GM23338 (cell line): ENCODE measurements around the gene GCC1. TPM values are rescaled to one million over a fixed set of nuclear protein-coding genes. Genes with fewer than 3 reads are reported as not detected.

Source experiments
- ATAC-seq: fragments of 200-7000 bp; cut with Tn5 transposase; 3 replicates; pipeline ENCODE4 v1.9.1; 2020
- DNase-seq: peaks from one replicate; pipeline ENCODE4 v3.0.0-alpha.2; 2015; ENCODE audit warnings: low spot score
- H2AFZ ChIP-seq: fragments of 200-600 bp; sonication (generic); 2 replicates; pipeline ENCODE4 v1.8.0; 2016; ENCODE audit warnings: antibody characterized with exemption, mild to moderate bottlenecking, moderate library complexity
- H3F3A ChIP-seq: fragments of 200-600 bp; sonication (generic); replicated peaks from 2 replicates; pipeline ENCODE4 v1.8.0; 2017; ENCODE audit warnings: antibody characterized with exemption, mixed run types, low read depth
- H3K27ac ChIP-seq: fragments of 200-600 bp; sonication (generic); 2 replicates; pipeline ENCODE4 v1.6.1; 2016; ENCODE audit warnings: low read depth
- H3K27me3 ChIP-seq: fragments of 200-600 bp; sonication (generic); 2 replicates; pipeline ENCODE4 v1.8.0; 2016; ENCODE audit warnings: mild to moderate bottlenecking, mixed run types, moderate library complexity; ENCODE audit not compliant: insufficient read depth
- H3K36me3 ChIP-seq: fragments of 200-600 bp; sonication (generic); 2 replicates; pipeline ENCODE4 v1.8.0; 2016; ENCODE audit warnings: mild to moderate bottlenecking; ENCODE audit not compliant: insufficient read depth
- H3K4me1 ChIP-seq: fragments of 200-600 bp; sonication (generic); 2 replicates; pipeline ENCODE4 v1.8.0; 2016; ENCODE audit warnings: mild to moderate bottlenecking, moderate library complexity; ENCODE audit not compliant: insufficient read depth
- H3K4me2 ChIP-seq: fragments of 200-600 bp; sonication (generic); 2 replicates; pipeline ENCODE4 v1.7.1; 2017; ENCODE audit warnings: mixed run types
- H3K4me3 ChIP-seq: fragments of 200-600 bp; sonication (generic); 2 replicates; pipeline ENCODE4 v1.6.1; 2016; ENCODE audit warnings: mixed run types
- H3K79me2 ChIP-seq: fragments of 200-600 bp; sonication (generic); replicated peaks from 2 replicates; pipeline ENCODE4 v1.8.0; 2017; ENCODE audit warnings: mild to moderate bottlenecking; ENCODE audit not compliant: insufficient read depth
- H3K9me2 ChIP-seq: fragments of 200-600 bp; sonication (generic); 2 replicates; pipeline ENCODE4 v1.8.0; 2017; ENCODE audit not compliant: insufficient read depth
- H4K20me1 ChIP-seq: fragments of 200-600 bp; sonication (generic); replicated peaks from 2 replicates; pipeline ENCODE4 v1.8.0; 2017; ENCODE audit warnings: mild to moderate bottlenecking; ENCODE audit not compliant: insufficient read depth
- H3K27ac Mint-ChIP-seq: 2 replicates; pipeline ENCODE4 v1.8.0; 2020; ENCODE audit warnings: inconsistent platforms, mild to moderate bottlenecking, moderate library complexity, mixed read lengths
- H3K27me3 Mint-ChIP-seq: 3 replicates; pipeline ENCODE4 v1.8.0; 2022; ENCODE audit warnings: low read depth, mild to moderate bottlenecking, moderate library complexity, mixed read lengths, inconsistent platforms; ENCODE audit not compliant: insufficient read depth, poor library complexity
- H3K36me3 Mint-ChIP-seq: 3 replicates; pipeline ENCODE4 v1.8.0; 2021; ENCODE audit warnings: low read depth, mild to moderate bottlenecking, inconsistent platforms, moderate library complexity, mixed read lengths
- H3K4me1 Mint-ChIP-seq: 3 replicates; pipeline ENCODE4 v1.8.0; 2020; ENCODE audit warnings: mild to moderate bottlenecking, inconsistent platforms, mixed read lengths
- H3K4me3 Mint-ChIP-seq: 3 replicates; pipeline ENCODE4 v1.8.0; 2021; ENCODE audit warnings: moderate library complexity, mild to moderate bottlenecking, inconsistent platforms, mixed read lengths
- H3K9me3 Mint-ChIP-seq: 3 replicates; pipeline ENCODE4 v1.8.0; 2020; ENCODE audit warnings: moderate library complexity, mild to moderate bottlenecking, inconsistent platforms, mixed read lengths
- CREB1 ChIP-seq: fragments of 250-450 bp; sonication (Bioruptor Pico); IDR thresholded peaks from 2 replicates; pipeline ENCODE4 v1.5.0; 2020; ENCODE audit warnings: low read depth, mild to moderate bottlenecking, moderate library complexity
- EZH2 ChIP-seq: fragments of 200-600 bp; sonication (generic); IDR thresholded peaks from one replicate; pipeline ENCODE4 v1.8.0; 2017; ENCODE audit warnings: antibody characterized with exemption, mild to moderate bottlenecking, low read depth; ENCODE audit not compliant: unreplicated experiment
- EZH2phosphoT487 ChIP-seq: fragments of 200-600 bp; sonication (generic); IDR thresholded peaks from one replicate; pipeline ENCODE4 v1.8.1; 2018; ENCODE audit warnings: antibody characterized with exemption; ENCODE audit not compliant: unreplicated experiment
- JUNB ChIP-seq: IDR thresholded peaks from one replicate; pipeline ENCODE4 v1.6.1; 2016; ENCODE audit warnings: antibody characterized with exemption; ENCODE audit not compliant: unreplicated experiment
- NANOG ChIP-seq: IDR thresholded peaks from 2 replicates; pipeline ENCODE4 v1.6.1; 2016; ENCODE audit warnings: antibody characterized with exemption, borderline replicate concordance
- POLR2AphosphoS5 ChIP-seq: IDR thresholded peaks from 2 replicates; pipeline ENCODE4 v1.6.1; 2016; ENCODE audit warnings: antibody characterized with exemption, low read depth
- STAT1 ChIP-seq: IDR thresholded peaks from one replicate; pipeline ENCODE4 v1.6.1; 2016; ENCODE audit warnings: antibody characterized with exemption; ENCODE audit not compliant: unreplicated experiment
- ZNF114 ChIP-seq: fragments of 250-450 bp; sonication (Bioruptor Pico); IDR thresholded peaks from 2 replicates; pipeline ENCODE4 v1.5.0; 2020; ENCODE audit warnings: mild to moderate bottlenecking, moderate library complexity
- ZNF331 ChIP-seq: fragments of 250-450 bp; sonication (Bioruptor Pico); IDR thresholded peaks from 2 replicates; pipeline ENCODE4 v1.5.0; 2020; ENCODE audit warnings: low read depth, mild to moderate bottlenecking, moderate library complexity
- ZNF462 ChIP-seq: fragments of 250-450 bp; sonication (Bioruptor Pico); IDR thresholded peaks from 2 replicates; pipeline ENCODE4 v1.5.0; 2020; ENCODE audit warnings: mild to moderate bottlenecking, moderate library complexity
- polyA plus RNA-seq: library from polyadenylated mRNA; unstranded; fragments of >200 nt; fragmentation: Nextera tagmentation; extraction: Ambion mirVana; gene quantifications from 2 replicates; pipeline ENCODE4 v1.2.1, GENCODE V29; 2016
- total RNA-seq: library from RNA; depleted of rRNA; stranded (reverse); fragments of >200 nt; shearing (Covaris generic); gene quantifications from 2 replicates; pipeline ENCODE4 v1.2.3, GENCODE V29; 2014
- TF ChIP-seq, protein P1 (sequence below), 2 experiments: fragments of 200-600 bp in 1 of 2; sonication (generic) in 1 of 2; conservative IDR thresholded peaks; 2 replicates each; pipeline versions ENCODE4 v1.5.1 to v1.6.1; 2016 to 2017; ENCODE audit warnings: antibody characterized with exemption in 2 of 2, low read depth in 2 of 2, mild to moderate bottlenecking in 2 of 2, moderate library complexity in 1 of 2
- TF ChIP-seq, protein P2 (sequence below): IDR thresholded peaks from one replicate; pipeline ENCODE4 v1.6.1; 2018; ENCODE audit warnings: antibody characterized with exemption; ENCODE audit not compliant: unreplicated experiment
- TF ChIP-seq, protein P3 (sequence below): IDR thresholded peaks from 2 replicates; pipeline ENCODE4 v1.6.1; 2016; ENCODE audit warnings: antibody characterized with exemption

GCC1 gene
- total and polyA plus RNA-seq, 2 experiments from 2014 or later: 3.2 to 17.6 TPM

GRCh38 chr7:127618775-127619174 is 33.4 kb upstream of the GCC1 start:
- peaks cover 65% of the 10 kb centered on the region for H3K27me3 ChIP-seq
- no peak for DNase-seq

More at GRCh38 chr7:127618775-127619174, 33.4 kb upstream of the GCC1 start:
- no peaks in the 10 kb centered on the region for H4K20me1 ChIP-seq
- no peaks in the 10 kb centered on the region; the same call in 1 of the 2 replicates for H3K4me1 ChIP-seq
- no peak overlapping the region for H3K27ac ChIP-seq
- Mint-ChIP-seq H3K27me3 (peaks cover 43% of the 10 kb centered on the region), H3K27ac (no peak overlapping the region), H3K9me3 (no peaks in the 10 kb centered on the region), H3K4me3 (no peak overlapping the region; the same call in 2 of the 3 replicates), H3K36me3 (no peaks in the 10 kb centered on the region), H3K4me1 (peaks cover 17% of the 10 kb centered on the region)
- no peaks in the 10 kb centered on the region for H3K36me3 ChIP-seq
- ATAC-seq: no peak
- no peaks in the 10 kb centered on the region for H3F3A ChIP-seq
- no peak overlapping the region for H3K4me3 ChIP-seq
- H3K4me2 ChIP-seq: no peak overlapping the region
- H3K79me2 ChIP-seq: no peaks in the 10 kb centered on the region
- H2AFZ ChIP-seq: no peak overlapping the region
- TF ChIP-seq NANOG (no peak), EZH2phosphoT487 (no peak), JUNB (no peak), POLR2AphosphoS5 (no peak), CREB1 (CRISPR knock-in tag) (no peak), ZNF331 (no peak), EZH2 (no peak), ZNF114 (CRISPR knock-in tag) (no peak), STAT1 (no peak), ZNF462 (CRISPR knock-in tag) (no peak)
- TF ChIP-seq, protein P1, sequence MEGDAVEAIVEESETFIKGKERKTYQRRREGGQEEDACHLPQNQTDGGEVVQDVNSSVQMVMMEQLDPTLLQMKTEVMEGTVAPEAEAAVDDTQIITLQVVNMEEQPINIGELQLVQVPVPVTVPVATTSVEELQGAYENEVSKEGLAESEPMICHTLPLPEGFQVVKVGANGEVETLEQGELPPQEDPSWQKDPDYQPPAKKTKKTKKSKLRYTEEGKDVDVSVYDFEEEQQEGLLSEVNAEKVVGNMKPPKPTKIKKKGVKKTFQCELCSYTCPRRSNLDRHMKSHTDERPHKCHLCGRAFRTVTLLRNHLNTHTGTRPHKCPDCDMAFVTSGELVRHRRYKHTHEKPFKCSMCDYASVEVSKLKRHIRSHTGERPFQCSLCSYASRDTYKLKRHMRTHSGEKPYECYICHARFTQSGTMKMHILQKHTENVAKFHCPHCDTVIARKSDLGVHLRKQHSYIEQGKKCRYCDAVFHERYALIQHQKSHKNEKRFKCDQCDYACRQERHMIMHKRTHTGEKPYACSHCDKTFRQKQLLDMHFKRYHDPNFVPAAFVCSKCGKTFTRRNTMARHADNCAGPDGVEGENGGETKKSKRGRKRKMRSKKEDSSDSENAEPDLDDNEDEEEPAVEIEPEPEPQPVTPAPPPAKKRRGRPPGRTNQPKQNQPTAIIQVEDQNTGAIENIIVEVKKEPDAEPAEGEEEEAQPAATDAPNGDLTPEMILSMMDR (conservative IDR thresholded peaks at IDR 0.05; ENCODE audit: low read depth in 2 of 2): no peak
- TF ChIP-seq, protein P2, sequence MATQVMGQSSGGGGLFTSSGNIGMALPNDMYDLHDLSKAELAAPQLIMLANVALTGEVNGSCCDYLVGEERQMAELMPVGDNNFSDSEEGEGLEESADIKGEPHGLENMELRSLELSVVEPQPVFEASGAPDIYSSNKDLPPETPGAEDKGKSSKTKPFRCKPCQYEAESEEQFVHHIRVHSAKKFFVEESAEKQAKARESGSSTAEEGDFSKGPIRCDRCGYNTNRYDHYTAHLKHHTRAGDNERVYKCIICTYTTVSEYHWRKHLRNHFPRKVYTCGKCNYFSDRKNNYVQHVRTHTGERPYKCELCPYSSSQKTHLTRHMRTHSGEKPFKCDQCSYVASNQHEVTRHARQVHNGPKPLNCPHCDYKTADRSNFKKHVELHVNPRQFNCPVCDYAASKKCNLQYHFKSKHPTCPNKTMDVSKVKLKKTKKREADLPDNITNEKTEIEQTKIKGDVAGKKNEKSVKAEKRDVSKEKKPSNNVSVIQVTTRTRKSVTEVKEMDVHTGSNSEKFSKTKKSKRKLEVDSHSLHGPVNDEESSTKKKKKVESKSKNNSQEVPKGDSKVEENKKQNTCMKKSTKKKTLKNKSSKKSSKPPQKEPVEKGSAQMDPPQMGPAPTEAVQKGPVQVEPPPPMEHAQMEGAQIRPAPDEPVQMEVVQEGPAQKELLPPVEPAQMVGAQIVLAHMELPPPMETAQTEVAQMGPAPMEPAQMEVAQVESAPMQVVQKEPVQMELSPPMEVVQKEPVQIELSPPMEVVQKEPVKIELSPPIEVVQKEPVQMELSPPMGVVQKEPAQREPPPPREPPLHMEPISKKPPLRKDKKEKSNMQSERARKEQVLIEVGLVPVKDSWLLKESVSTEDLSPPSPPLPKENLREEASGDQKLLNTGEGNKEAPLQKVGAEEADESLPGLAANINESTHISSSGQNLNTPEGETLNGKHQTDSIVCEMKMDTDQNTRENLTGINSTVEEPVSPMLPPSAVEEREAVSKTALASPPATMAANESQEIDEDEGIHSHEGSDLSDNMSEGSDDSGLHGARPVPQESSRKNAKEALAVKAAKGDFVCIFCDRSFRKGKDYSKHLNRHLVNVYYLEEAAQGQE: no peak
- TF ChIP-seq, protein P3, sequence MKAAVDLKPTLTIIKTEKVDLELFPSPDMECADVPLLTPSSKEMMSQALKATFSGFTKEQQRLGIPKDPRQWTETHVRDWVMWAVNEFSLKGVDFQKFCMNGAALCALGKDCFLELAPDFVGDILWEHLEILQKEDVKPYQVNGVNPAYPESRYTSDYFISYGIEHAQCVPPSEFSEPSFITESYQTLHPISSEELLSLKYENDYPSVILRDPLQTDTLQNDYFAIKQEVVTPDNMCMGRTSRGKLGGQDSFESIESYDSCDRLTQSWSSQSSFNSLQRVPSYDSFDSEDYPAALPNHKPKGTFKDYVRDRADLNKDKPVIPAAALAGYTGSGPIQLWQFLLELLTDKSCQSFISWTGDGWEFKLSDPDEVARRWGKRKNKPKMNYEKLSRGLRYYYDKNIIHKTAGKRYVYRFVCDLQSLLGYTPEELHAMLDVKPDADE: no peak
- 0 out of 2 replicates have a peak, but pooled peaks cover 4% of the 10 kb centered on the region for H3K9me2 ChIP-seq
